Measurements from ENCODE around the gene HSF5. TPM values are rescaled to one million over a fixed set of nuclear protein-coding genes. Genes with fewer than 3 reads are reported as not detected.
A peak's percentile ranks its signal among the peaks of the same experiment; 100 is the strongest.

HSF5 gene
- total and polyA plus RNA-seq, 2 of the 13 experiments (the other 11 are each of a cell fraction or from before 2014, with no cell fraction given) = not detected

DNA sequence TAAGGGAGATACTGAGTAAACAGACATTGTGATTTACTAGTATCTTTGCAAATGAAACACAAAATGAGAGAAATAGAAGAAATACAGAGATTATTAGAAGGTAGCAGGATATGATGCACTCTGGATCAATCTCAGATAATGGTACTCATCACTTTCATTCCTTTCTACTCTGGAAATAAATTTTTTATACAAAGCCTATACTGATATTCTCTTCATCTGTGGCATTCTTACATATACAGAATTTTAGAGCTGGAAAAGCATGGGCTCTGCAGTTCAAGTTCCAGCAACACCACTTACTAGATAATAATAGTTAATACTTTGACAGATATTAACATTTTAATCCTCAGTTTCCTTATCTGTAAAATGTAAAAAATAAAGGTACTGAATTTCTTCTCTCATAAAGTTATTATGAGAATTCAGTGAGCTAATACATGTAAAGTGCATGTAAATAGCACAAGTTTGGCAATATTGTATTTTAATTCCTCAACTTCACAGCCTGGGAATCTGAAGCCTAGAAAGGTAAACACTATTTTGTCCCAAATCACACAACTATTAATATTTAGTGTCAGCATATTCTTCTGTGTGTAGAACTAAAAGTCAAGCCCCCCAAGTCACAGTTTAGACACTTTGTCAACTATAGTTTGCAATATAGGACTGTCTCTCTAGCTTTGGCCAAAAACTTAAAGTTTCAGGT lies 77.3 kb downstream of the HSF5 start (continued):
- TF ChIP-seq, protein P1, sequence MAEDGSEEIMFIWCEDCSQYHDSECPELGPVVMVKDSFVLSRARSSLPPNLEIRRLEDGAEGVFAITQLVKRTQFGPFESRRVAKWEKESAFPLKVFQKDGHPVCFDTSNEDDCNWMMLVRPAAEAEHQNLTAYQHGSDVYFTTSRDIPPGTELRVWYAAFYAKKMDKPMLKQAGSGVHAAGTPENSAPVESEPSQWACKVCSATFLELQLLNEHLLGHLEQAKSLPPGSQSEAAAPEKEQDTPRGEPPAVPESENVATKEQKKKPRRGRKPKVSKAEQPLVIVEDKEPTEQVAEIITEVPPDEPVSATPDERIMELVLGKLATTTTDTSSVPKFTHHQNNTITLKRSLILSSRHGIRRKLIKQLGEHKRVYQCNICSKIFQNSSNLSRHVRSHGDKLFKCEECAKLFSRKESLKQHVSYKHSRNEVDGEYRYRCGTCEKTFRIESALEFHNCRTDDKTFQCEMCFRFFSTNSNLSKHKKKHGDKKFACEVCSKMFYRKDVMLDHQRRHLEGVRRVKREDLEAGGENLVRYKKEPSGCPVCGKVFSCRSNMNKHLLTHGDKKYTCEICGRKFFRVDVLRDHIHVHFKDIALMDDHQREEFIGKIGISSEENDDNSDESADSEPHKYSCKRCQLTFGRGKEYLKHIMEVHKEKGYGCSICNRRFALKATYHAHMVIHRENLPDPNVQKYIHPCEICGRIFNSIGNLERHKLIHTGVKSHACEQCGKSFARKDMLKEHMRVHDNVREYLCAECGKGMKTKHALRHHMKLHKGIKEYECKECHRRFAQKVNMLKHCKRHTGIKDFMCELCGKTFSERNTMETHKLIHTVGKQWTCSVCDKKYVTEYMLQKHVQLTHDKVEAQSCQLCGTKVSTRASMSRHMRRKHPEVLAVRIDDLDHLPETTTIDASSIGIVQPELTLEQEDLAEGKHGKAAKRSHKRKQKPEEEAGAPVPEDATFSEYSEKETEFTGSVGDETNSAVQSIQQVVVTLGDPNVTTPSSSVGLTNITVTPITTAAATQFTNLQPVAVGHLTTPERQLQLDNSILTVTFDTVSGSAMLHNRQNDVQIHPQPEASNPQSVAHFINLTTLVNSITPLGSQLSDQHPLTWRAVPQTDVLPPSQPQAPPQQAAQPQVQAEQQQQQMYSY (CRISPR knock-in tag; IDR thresholded peaks at IDR 0.05) = no peak
- no peak for TF ChIP-seq FOSL1 (CRISPR knock-in tag; IDR thresholded peaks at IDR 0.05; ENCODE audit: borderline replicate concordance)
- TF ChIP-seq KLF9 (CRISPR knock-in tag; IDR thresholded peaks at IDR 0.05; ENCODE audit: low read depth) = no peak
- no peak for TF ChIP-seq NFKB2 (CRISPR knock-in tag; IDR thresholded peaks at IDR 0.05; ENCODE audit: borderline replicate concordance)
- no peak for TF ChIP-seq PAX8 (CRISPR knock-in tag; IDR thresholded peaks at IDR 0.05; ENCODE audit: borderline replicate concordance)
- no peak for TF ChIP-seq ZMAT5 (CRISPR knock-in tag; IDR thresholded peaks at IDR 0.05; ENCODE audit: borderline replicate concordance, low read depth)
- TF ChIP-seq THAP9 (CRISPR knock-in tag; IDR thresholded peaks at IDR 0.05; ENCODE audit: borderline replicate concordance) = no peak
- TF ChIP-seq ZNF562 (CRISPR knock-in tag; IDR thresholded peaks at IDR 0.05; ENCODE audit: borderline replicate concordance) = no peak
- TF ChIP-seq, protein P2, sequence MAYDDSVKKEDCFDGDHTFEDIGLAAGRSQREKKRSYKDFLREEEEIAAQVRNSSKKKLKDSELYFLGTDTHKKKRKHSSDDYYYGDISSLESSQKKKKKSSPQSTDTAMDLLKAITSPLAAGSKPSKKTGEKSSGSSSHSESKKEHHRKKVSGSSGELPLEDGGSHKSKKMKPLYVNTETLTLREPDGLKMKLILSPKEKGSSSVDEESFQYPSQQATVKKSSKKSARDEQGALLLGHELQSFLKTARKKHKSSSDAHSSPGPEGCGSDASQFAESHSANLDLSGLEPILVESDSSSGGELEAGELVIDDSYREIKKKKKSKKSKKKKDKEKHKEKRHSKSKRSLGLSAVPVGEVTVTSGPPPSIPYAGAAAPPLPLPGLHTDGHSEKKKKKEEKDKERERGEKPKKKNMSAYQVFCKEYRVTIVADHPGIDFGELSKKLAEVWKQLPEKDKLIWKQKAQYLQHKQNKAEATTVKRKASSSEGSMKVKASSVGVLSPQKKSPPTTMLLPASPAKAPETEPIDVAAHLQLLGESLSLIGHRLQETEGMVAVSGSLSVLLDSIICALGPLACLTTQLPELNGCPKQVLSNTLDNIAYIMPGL (CRISPR knock-in tag; IDR thresholded peaks at IDR 0.05; ENCODE audit: borderline replicate concordance in 1 of 2, low read depth in 1 of 2) = no peak
- no peak for TF ChIP-seq GTF3A (CRISPR knock-in tag; conservative IDR thresholded peaks at IDR 0.05)
- TF ChIP-seq, protein P3, sequence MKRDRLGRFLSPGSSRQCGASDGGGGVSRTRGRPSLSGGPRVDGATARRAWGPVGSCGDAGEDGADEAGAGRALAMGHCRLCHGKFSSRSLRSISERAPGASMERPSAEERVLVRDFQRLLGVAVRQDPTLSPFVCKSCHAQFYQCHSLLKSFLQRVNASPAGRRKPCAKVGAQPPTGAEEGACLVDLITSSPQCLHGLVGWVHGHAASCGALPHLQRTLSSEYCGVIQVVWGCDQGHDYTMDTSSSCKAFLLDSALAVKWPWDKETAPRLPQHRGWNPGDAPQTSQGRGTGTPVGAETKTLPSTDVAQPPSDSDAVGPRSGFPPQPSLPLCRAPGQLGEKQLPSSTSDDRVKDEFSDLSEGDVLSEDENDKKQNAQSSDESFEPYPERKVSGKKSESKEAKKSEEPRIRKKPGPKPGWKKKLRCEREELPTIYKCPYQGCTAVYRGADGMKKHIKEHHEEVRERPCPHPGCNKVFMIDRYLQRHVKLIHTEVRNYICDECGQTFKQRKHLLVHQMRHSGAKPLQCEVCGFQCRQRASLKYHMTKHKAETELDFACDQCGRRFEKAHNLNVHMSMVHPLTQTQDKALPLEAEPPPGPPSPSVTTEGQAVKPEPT (CRISPR knock-in tag; IDR thresholded peaks at IDR 0.05; ENCODE audit: low read depth) = no peak
- no peak for TF ChIP-seq ZBTB7A (CRISPR knock-in tag; IDR thresholded peaks at IDR 0.05)
- 0 out of 2 replicates have a peak, but pooled peaks have one; percentile 14 for TF ChIP-seq PATZ1 (CRISPR knock-in tag; IDR thresholded peaks at IDR 0.05)
- TF ChIP-seq MIXL1 (CRISPR knock-in tag; IDR thresholded peaks at IDR 0.05) = 0 out of 2 replicates have a peak, but pooled peaks have one; percentile 20

Measured in HepG2 (cell line).